Thymus (tissue), 11 donors: ENCODE results near the gene YPEL4. TPM values are rescaled to one million over a fixed set of nuclear protein-coding genes. Genes with fewer than 3 reads are reported as not detected.

ENCODE experiments used
- DNase-seq, 9 donors: peaks; one replicate each; pipeline ENCODE4 v3.0.0-alpha.2; 2013; ENCODE audit warnings: low spot score in 9 of 9, low read depth in 6 of 9, missing footprints in 1 of 9
- H3K27ac ChIP-seq, 2 donors: one replicate each; pipeline ENCODE4 v1.5.1; 2013; ENCODE audit warnings: control low read depth in 1 of 2, low read depth in 1 of 2, low read length in 1 of 2, mild to moderate bottlenecking in 1 of 2, moderate library complexity in 1 of 2
- H3K27me3 ChIP-seq, 2 donors: one replicate each; pipeline ENCODE4 v1.5.1; 2013; ENCODE audit warnings: low read length in 1 of 2; ENCODE audit not compliant: control insufficient read depth in 2 of 2, insufficient read depth in 1 of 2
- H3K36me3 ChIP-seq, 2 donors: one replicate each; pipeline ENCODE4 v1.5.1; 2013; ENCODE audit warnings: low read length in 1 of 2, mild to moderate bottlenecking in 1 of 2, moderate library complexity in 1 of 2; ENCODE audit not compliant: control insufficient read depth in 2 of 2, insufficient read depth in 2 of 2
- H3K4me1 ChIP-seq, 2 donors: one replicate each; pipeline ENCODE4 v1.5.1; 2013; ENCODE audit warnings: low read length in 2 of 2; ENCODE audit not compliant: control insufficient read depth in 2 of 2, insufficient read depth in 2 of 2
- H3K4me3 ChIP-seq, 2 donors: one replicate each; pipeline ENCODE4 v1.5.1; 2013; ENCODE audit warnings: low read length in 2 of 2, control low read depth in 1 of 2, mild to moderate bottlenecking in 1 of 2
- H3K9me3 ChIP-seq, 2 donors: one replicate each; pipeline ENCODE4 v1.5.1; 2013; ENCODE audit warnings: low read length in 1 of 2, mild to moderate bottlenecking in 1 of 2; ENCODE audit not compliant: control insufficient read depth in 2 of 2, insufficient read depth in 1 of 2
- WGBS: extraction: QIAGEN DNeasy Blood & Tissue Kit; methylation state at CpG from one replicate; pipeline ENCODE4 v1.1.7; 2013; 5-methylcytosine and 5-hydroxymethylcytosine counted together
- polyA plus RNA-seq: library from polyadenylated mRNA; stranded (reverse); fragments of 200-250 nt; gene quantifications from one replicate; pipeline ENCODE4 v1.2.3, GENCODE V29; 2013
- total RNA-seq: library from RNA; stranded (reverse); fragments of 120-200 nt; gene quantifications from one replicate; pipeline ENCODE4 v1.2.4, GENCODE V29; 2013
- donor health status: healthy.

Gene YPEL4
- total and polyA plus RNA-seq, 2 donors = 0.94 to 5.9 TPM

DNA sequence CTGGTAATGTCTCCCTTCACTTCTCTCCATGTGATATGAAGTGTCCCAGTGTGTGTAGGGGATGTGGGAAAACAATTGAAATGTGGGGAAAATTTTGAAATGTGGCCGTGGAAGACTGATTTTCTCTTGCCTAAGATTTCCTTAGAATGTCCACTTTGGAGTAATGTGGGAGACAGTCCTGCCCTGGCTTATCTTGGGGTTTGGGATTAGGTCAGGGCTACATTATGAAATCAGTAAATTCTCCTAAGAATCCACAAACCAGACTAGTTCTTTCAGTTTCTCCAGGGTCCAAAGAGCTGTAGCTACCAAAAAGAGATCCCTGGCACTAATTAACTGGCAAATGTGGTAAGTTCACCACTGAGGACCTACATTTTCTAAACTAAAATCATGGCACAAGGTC lies 22.8 kb downstream of the YPEL4 start:
- no peak for DNase-seq
- Histone ChIP-seq H3K9me3 (no peaks in the 10 kb centered on the region), H3K36me3 (no peaks in the 10 kb centered on the region), H3K4me1 (peaks cover 0 to 2% of the 10 kb centered on the region in 2 donors), H3K4me3 (no peak overlapping the region), H3K27me3 (no peaks in the 10 kb centered on the region), H3K27ac (no peak overlapping the region)
- WGBS = 95% methylated on average over 1 of the region's 1 CpG

DNA sequence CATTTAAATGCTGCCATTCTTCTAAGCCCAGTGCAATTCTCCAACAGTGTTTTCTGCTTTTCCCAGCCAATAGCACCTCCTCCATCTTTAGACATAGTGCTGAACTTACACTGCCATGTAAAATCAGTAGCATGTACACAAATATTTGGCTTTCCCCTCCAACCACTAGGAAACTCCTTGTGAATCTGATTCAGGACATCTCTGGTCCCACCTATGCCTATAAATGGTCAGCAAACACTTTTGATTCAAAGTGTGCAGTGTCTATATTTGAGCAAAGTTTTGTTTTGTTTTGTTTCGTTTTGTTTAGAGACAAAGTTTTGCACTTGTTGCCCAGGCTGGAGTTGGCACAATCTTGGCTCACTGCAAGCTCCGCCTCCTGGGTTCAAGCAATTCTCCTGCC lies 24.8 kb downstream of the YPEL4 start:
- H3K4me1 ChIP-seq = peaks cover 0 to 2% of the 10 kb centered on the region in 2 donors
- H3K4me3 ChIP-seq = no peak overlapping the region
- H3K9me3 ChIP-seq = no peaks in the 10 kb centered on the region
- no peaks in the 10 kb centered on the region for H3K36me3 ChIP-seq
- no peak for DNase-seq
- no peak overlapping the region for H3K27ac ChIP-seq
- 97% methylated on average over 2 of the region's 2 CpGs for WGBS
- H3K27me3 ChIP-seq = no peaks in the 10 kb centered on the region

DNA sequence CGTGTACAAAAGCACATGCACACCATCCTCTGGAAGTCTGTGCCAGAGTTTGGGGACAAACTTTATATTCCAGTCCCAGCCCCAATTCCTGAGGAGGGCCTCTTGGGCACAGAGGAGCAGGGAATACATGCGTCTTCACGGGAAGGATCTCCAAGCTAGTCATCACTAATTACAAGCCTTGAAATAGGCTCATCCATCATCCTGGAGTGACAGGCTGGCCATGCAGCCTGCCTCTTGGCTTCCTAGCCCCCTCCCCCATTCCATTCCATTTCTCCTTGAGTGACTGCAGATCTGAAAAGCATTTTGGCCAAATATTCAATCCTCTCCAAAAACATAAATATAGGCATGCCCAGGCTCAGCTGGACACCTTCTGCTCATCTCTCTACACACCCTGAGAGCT lies 27.4 kb downstream of the YPEL4 start:
- no peaks in the 10 kb centered on the region for H3K36me3 ChIP-seq
- H3K27me3 ChIP-seq = no peaks in the 10 kb centered on the region
- no peak overlapping the region for H3K4me3 ChIP-seq
- peaks cover 0 to 2% of the 10 kb centered on the region in 2 donors for H3K4me1 ChIP-seq
- no peak for DNase-seq
- 95% methylated on average over 3 of the region's 3 CpGs for WGBS
- H3K27ac ChIP-seq = no peak overlapping the region
- H3K9me3 ChIP-seq = no peaks in the 10 kb centered on the region

DNA sequence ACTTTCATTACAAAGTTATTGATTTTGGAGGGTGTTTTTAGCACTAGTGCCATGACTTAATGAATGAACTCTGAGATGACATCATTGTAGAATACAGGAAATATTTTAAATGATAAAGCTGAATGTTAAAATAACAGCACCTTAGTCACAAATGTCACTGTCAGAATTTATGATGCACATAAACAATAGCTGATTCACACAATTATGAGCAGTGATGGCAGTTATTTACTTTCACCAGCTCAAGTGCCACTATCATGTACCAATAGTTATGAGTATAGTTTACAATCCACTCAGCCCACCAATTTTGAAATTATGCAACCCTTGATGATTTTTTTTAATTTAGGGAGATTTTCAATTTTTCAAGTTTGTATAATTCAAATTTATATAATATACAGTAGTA lies 29.2 kb downstream of the YPEL4 start:
- Histone ChIP-seq H3K27me3 (no peaks in the 10 kb centered on the region), H3K36me3 (no peaks in the 10 kb centered on the region), H3K9me3 (no peaks in the 10 kb centered on the region), H3K27ac (no peak overlapping the region), H3K4me1 (peaks cover 0 to 2% of the 10 kb centered on the region in 2 donors), H3K4me3 (no peak overlapping the region)
- DNase-seq = no peak

DNA sequence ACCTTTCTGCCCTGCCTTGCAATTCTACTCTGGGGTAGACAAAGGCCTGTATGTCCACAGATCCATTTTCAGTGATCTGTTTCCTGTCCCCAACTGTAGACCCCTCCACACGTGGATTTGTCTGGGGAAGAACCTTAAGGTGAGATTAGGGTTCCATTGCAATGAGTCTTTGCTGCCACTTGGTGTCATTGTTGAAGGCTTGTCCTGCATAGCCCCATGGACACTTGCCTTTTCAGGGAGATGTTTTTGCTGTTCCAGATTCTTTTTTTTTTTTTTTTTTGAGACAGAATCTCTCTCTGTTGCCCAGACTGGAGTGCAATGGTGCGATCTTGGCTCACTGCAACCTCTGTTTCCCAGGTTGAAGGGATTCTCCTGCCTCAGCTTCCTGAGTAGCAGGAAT lies 30.4 kb downstream of the YPEL4 start:
- Histone ChIP-seq H3K9me3 (no peaks in the 10 kb centered on the region), H3K4me1 (peaks cover 0 to 2% of the 10 kb centered on the region in 2 donors), H3K27me3 (no peaks in the 10 kb centered on the region), H3K36me3 (no peaks in the 10 kb centered on the region), H3K27ac (no peak overlapping the region), H3K4me3 (no peak overlapping the region)
- WGBS = 96% methylated on average over 2 of the region's 2 CpGs
- DNase-seq = no peak

DNA sequence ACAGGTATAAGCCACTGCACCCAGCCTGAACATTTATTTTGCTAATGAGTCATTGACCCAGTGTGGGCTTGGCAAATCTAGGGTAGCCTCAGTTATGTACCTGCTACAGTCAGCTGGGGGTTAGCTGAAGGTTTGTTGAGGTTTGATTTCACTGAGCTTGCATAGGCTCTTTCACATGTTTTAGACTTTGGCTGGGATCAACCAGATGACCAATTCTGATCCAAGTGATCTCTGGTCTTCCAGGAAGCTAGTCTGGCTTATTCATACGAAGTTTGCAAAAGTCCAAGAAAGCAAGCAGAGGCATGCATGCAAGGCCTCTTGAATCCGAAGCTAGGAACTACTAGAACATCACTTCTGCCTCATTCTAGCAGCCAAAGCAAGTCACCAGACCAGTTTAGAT lies 31.3 kb downstream of the YPEL4 start:
- Histone ChIP-seq H3K27ac (no peak overlapping the region), H3K36me3 (no peaks in the 10 kb centered on the region), H3K4me1 (peaks cover 0 to 2% of the 10 kb centered on the region in 2 donors), H3K9me3 (no peaks in the 10 kb centered on the region), H3K4me3 (no peak overlapping the region), H3K27me3 (no peaks in the 10 kb centered on the region)
- WGBS = 92% methylated on average over 2 of the region's 2 CpGs
- DNase-seq = no peak

DNA sequence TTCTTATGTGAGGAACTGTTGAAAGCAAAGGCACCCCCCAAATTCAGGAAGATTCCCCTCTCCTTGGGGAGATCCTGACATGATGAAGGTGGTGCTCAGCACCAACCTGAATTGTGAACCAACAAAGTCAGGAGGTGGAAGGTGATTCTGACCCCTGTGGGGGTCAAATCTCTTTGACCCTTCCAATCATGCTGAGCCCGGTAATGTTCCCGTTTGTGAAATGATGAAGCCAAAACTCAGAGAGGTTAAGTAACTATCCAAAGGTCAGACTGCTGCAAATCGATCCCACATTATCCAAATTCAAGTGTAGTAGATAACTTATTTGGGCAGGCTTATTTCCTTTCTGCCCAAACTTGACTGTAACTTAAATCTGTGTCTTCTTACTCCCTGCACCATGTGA lies 33.1 kb downstream of the YPEL4 start:
- Histone ChIP-seq H3K9me3 (no peaks in the 10 kb centered on the region), H3K4me3 (no peak overlapping the region), H3K36me3 (no peaks in the 10 kb centered on the region), H3K4me1 (no peaks in the 10 kb centered on the region), H3K27me3 (no peaks in the 10 kb centered on the region), H3K27ac (no peak overlapping the region)
- 94% methylated on average over 3 of the region's 3 CpGs for WGBS
- DNase-seq = no peak

DNA sequence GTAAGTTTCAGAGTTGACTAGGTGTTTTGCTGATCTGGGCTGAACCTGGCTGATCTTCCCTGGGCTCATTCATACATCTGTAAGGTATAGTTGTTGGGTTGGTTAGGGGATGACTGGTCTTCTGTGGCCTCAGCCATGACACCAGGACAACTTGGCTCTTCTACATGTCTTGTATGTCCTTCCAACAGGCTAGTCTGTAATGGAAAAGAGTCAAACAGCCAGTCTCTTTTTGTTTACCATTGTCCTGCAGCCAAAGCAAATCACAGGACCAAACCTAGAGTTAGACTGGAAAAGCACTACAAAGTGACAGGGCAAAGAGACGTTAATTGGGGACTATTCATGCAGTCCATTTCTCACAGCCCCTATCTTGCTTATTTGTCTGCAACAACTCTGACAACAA lies 34.4 kb downstream of the YPEL4 start:
- Histone ChIP-seq H3K4me3 (no peak overlapping the region), H3K4me1 (no peaks in the 10 kb centered on the region), H3K27me3 (no peaks in the 10 kb centered on the region), H3K27ac (no peak overlapping the region), H3K36me3 (no peaks in the 10 kb centered on the region), H3K9me3 (no peaks in the 10 kb centered on the region)
- DNase-seq = no peak
- WGBS = 94% methylated on average over 1 of the region's 1 CpG

DNA sequence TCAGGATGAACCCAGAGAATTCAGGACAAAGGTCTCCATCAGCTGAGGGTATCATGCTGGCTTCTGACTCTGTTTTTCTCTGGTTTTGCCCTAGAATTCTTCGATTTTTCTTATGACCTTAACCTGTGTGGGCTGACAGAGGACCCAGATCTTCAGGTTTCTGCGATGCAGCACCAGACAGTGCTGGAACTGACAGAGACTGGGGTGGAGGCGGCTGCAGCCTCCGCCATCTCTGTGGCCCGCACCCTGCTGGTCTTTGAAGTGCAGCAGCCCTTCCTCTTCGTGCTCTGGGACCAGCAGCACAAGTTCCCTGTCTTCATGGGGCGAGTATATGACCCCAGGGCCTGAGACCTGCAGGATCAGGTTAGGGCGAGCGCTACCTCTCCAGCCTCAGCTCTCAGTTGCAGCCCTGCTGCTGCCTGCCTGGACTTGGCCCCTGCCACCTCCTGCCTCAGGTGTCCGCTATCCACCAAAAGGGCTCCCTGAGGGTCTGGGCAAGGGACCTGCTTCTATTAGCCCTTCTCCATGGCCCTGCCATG lies 35.4 kb downstream of the YPEL4 start:
- WGBS = 92% methylated on average over 10 of the region's 10 CpGs

DNA sequence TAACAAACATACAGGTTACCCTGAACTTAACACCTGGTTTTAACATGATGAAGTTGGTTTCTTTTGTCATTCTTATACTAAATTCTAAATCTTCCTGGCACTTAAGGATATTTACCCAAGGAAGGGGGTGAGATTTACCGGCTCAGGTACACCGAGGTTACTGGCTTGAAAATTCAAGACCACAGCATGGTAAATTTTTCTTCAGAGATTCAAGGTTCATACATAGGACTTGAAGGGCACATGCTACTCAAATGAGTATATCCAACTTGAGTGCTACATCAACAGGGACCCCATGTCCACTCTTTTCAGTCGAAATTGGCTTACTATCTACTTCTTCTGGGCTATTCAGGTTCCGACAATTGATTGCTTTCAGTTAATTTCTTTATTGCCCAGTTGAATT lies 39.5 kb downstream of the YPEL4 start:
- Histone ChIP-seq H3K36me3 (no peaks in the 10 kb centered on the region), H3K4me3 (no peak overlapping the region), H3K27me3 (no peaks in the 10 kb centered on the region), H3K9me3 (no peaks in the 10 kb centered on the region), H3K27ac (no peak overlapping the region), H3K4me1 (no peaks in the 10 kb centered on the region)
- no peak for DNase-seq
- WGBS = 98% methylated on average over 4 of the region's 4 CpGs

More for the DNA sequence above, 35.4 kb downstream of the YPEL4 start:
- Histone ChIP-seq H3K27me3 (no peaks in the 10 kb centered on the region), H3K36me3 (no peaks in the 10 kb centered on the region), H3K4me1 (no peaks in the 10 kb centered on the region), H3K27ac (no peak overlapping the region), H3K9me3 (no peaks in the 10 kb centered on the region), H3K4me3 (no peak overlapping the region)
- no peak for DNase-seq
